Epithelial cell of esophagus (primary cell): ENCODE measurements around the gene IQSEC1.
A peak's percentile ranks its signal among the peaks of the same experiment; 100 is the strongest.

Source experiments
- DNase-seq: peaks from one replicate; pipeline ENCODE4 v3.0.0; 2010; ENCODE audit warnings: low read depth
- H3K4me3 ChIP-seq: 2 replicates; pipeline ENCODE4 v1.5.1; 2011; ENCODE audit warnings: mild to moderate bottlenecking, low read length, control low read depth
- TF ChIP-seq, protein P1 (sequence below): IDR thresholded peaks from 2 replicates; pipeline ENCODE4 v1.5.1; 2011; ENCODE audit warnings: low read depth, mild to moderate bottlenecking, low read length, control low read depth, inconsistent platforms; ENCODE audit not compliant: insufficient read depth; ENCODE audit errors: missing control alignments

IQSEC1 gene

DNA sequence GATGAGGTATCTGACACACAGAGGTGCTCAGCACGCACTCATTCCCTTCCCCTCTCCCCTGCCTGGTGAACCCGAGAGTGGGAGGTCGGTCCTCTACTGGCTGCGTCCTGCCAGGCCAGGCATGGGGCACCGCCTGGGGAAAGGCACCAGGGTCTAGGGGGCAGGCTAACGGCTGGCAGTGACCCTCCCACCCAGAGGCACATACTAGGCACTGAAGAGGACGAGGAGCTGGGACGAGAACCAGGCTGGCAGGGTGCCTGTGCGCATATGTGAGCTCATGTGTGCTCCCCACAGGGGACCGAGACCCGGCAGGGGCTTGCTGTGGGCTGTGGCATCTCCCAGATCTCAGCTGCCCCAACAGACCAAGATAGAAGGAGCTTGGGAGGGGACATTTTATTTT, 86.7 kb downstream of the IQSEC1 start:
- DNase-seq, result no peak
- H3K4me3 ChIP-seq, result no peak overlapping the region
- TF ChIP-seq, protein P1, sequence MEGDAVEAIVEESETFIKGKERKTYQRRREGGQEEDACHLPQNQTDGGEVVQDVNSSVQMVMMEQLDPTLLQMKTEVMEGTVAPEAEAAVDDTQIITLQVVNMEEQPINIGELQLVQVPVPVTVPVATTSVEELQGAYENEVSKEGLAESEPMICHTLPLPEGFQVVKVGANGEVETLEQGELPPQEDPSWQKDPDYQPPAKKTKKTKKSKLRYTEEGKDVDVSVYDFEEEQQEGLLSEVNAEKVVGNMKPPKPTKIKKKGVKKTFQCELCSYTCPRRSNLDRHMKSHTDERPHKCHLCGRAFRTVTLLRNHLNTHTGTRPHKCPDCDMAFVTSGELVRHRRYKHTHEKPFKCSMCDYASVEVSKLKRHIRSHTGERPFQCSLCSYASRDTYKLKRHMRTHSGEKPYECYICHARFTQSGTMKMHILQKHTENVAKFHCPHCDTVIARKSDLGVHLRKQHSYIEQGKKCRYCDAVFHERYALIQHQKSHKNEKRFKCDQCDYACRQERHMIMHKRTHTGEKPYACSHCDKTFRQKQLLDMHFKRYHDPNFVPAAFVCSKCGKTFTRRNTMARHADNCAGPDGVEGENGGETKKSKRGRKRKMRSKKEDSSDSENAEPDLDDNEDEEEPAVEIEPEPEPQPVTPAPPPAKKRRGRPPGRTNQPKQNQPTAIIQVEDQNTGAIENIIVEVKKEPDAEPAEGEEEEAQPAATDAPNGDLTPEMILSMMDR, result no peak

DNA sequence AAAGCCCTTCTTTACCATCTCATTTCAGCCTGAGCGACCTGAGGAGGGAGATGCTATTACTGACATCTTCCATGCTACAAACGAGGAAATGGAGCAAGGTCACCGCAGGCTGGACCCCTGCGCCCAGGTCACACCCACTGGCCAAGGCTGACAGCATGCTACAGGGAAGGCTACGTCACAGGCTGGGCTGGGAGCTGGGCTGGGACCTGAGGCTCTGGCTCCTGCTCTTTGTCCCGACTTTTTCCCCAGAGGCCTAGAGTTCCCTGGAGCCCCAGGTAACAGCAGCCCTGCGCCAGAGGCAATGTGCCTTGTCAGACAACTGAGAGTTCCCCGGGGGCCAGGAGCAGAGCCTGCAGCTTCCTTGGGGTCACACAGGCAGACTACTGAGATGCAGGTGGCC, 87.2 kb downstream of the IQSEC1 start:
- no peak for DNase-seq
- no peak overlapping the region for H3K4me3 ChIP-seq
- TF ChIP-seq, protein P1, result no peak

DNA sequence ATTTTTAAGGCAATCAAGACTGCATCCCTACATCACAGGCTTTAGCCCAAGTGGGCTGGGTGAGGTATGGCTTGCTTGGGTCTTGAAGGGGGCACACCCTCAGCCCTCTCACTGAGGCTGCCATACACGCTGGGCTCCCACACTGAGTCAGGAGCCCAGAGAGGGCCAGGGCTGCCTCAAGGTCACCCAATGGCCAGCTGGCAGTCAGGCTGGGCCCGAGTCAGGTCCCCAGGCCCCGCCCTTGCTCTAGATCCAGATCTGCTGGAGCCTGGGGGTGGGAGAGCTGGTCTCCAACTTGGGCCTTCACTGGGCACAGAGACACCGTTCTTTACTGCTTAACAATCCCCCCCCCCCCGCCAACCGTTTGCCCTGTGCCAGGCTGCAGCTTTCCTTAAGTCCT, 88.1 kb downstream of the IQSEC1 start:
- TF ChIP-seq, protein P1, result no peak
- no peak for DNase-seq
- H3K4me3 ChIP-seq, result no peak overlapping the region

DNA sequence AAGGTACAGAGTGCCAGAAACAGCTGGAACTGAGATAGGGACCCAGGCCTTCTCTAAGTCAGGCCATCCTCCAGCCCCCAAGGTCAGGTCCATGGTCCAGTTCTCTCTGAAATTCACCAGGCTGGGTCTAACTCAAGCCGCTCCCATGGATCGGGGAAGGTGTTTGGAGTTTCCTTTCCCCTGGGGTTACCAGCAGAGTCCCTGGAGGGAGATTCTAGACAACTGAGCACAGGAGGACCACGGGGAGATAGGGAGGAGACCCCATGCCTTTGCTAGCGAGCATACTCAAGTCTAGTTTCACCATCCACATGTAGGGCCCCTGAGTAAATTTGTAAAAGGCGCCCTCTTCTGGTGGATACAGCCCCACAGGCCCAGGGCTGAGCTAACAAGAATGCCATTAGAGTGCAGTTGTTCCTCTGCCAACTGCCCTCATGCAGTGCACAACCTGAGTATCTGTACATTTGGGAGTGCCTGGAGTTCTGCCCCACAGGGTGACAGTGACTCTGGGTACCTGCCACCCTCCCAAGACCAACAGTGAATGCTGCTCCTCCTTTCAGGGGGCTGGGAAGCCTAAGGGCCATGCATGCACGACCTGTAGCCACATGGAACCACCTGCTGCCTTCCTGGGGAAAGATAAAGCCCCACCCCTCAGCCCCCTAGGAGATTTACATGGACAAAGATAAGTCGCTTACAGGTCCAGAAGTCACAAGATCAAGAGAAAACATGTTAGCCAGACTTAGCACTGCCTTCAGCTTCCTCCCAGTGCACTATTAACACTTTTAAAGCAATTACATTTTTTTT, 89.0 kb downstream of the IQSEC1 start:
- TF ChIP-seq, protein P1, result peak; percentile 79
- peak; percentile 80 for DNase-seq
- H3K4me3 ChIP-seq, result no peak overlapping the region

DNA sequence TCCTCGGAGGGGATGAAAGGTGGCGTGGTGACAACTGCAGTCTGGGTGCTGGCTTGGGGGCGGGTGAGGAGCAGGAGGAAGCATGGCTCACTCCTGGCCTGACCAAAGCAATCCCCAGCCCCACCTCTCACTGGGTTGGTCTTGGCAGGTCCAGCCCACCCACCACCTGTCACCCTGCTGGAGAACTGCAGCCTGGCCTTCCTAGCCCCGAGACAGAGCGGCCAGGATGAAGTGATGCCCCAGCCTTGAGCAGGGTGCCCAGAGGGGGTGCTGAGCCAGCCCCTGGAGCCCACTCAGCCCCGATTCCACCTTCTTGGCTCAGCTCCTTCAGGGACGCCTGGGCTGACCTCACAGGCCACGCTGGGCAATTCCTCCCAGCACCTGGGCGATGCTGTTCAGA, 89.9 kb downstream of the IQSEC1 start:
- H3K4me3 ChIP-seq, result no peak overlapping the region
- TF ChIP-seq, protein P1, result no peak
- no peak for DNase-seq

DNA sequence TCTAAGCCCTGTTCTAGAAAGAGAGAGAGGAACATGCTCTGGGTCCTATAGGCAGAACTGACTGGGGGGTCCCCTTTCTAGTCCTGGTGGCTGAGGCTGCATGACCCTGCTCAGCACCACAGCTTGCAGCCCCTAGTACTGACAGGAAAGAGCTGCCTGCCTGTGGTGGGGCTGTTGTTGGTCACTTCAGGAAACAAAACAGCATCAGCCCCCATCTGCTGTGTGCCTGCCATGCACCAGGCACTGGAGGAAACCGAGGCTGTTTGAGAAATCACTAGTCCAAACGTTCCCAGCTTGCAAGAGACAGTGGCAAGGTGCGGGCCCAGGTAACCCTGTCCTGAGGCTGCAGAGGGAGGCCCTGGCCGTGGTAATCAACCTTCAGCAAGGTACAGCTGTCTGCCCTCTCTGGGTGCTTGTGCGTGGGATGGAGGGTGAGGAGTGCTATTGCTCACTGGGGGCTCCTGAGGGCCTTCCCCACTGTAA, 90.6 kb downstream of the IQSEC1 start:
- TF ChIP-seq, protein P1, result no peak
- DNase-seq, result no peak
- H3K4me3 ChIP-seq, result no peak overlapping the region
